Suprapubic skin (tissue), 4 donors: ENCODE measurements around the gene EEFSEC.

Experiments used
- EP300 ChIP-seq: sonication (generic); formaldehyde crosslinking; IDR thresholded peaks from one replicate; pipeline ENCODE4 v1.6.1; 2017; ENCODE audit warnings: antibody characterized with exemption
- POLR2A ChIP-seq, 2 donors: fragments of 450-650 bp; IDR thresholded peaks; one replicate each; pipeline ENCODE4 v1.6.1; 2017; ENCODE audit warnings: antibody characterized with exemption in 2 of 2, mild to moderate bottlenecking in 2 of 2, moderate library complexity in 2 of 2
- POLR2AphosphoS5 ChIP-seq, 3 donors: sonication (generic); formaldehyde crosslinking; IDR thresholded peaks; one replicate each; pipeline ENCODE4 v1.6.1; 2017; ENCODE audit warnings: antibody characterized with exemption in 3 of 3
- TF ChIP-seq, protein P1 (sequence below), 2 donors: fragments of 200-600 bp in 1 of 2; fragments of 450-650 bp in 1 of 2; sonication (generic) in 1 of 2; IDR thresholded peaks; one replicate each; pipeline ENCODE4 v1.5.1; 2016 to 2019; ENCODE audit warnings: antibody characterized with exemption in 2 of 2, mild to moderate bottlenecking in 1 of 2, moderate library complexity in 1 of 2

DNA sequence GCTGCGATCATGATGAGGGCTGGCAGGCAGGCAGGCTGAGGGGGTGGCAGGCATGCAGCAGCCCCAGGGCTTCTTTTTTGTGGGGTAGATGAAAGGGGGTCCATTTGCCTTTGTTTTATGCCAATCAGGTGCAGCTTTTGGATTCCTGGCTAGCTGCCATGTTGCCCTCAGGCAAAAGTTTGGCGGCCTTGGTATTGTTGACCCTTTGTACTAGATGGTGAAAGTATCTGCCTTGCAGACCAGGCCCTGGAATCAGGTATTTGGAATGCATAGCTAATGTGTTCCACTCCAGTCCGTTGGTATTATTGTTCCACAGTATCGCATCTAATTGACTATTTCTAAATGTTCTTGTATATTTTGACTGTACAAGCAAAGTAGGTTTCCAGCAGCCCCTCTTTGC, 35.0 kb downstream of the EEFSEC start:
- TF ChIP-seq, protein P1, sequence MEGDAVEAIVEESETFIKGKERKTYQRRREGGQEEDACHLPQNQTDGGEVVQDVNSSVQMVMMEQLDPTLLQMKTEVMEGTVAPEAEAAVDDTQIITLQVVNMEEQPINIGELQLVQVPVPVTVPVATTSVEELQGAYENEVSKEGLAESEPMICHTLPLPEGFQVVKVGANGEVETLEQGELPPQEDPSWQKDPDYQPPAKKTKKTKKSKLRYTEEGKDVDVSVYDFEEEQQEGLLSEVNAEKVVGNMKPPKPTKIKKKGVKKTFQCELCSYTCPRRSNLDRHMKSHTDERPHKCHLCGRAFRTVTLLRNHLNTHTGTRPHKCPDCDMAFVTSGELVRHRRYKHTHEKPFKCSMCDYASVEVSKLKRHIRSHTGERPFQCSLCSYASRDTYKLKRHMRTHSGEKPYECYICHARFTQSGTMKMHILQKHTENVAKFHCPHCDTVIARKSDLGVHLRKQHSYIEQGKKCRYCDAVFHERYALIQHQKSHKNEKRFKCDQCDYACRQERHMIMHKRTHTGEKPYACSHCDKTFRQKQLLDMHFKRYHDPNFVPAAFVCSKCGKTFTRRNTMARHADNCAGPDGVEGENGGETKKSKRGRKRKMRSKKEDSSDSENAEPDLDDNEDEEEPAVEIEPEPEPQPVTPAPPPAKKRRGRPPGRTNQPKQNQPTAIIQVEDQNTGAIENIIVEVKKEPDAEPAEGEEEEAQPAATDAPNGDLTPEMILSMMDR (IDR thresholded peaks at IDR 0.05), result no peak
- TF ChIP-seq POLR2AphosphoS5 (IDR thresholded peaks at IDR 0.05) (no peak), POLR2A (IDR thresholded peaks at IDR 0.05) (no peak), EP300 (no peak)
